ENCODE results near the gene ESRP2.

ESRP2 gene

GRCh38 chr16:68214726-68215125 lies 21.2 kb downstream of the ESRP2 start:
- DNase-seq, result no peak

GRCh38 chr16:68206245-68206644 lies 29.7 kb downstream of the ESRP2 start:
- no peak for DNase-seq

GRCh38 chr16:68202091-68202519 lies 33.8 kb downstream of the ESRP2 start:
- no peak for DNase-seq

GRCh38 chr16:68200088-68200783 lies 35.7 kb downstream of the ESRP2 start:
- DNase-seq, result no peak

GRCh38 chr16:68197250-68197649 lies 38.7 kb downstream of the ESRP2 start:
- no peak for DNase-seq

GRCh38 chr16:68194251-68194650 lies 41.7 kb downstream of the ESRP2 start:
- no peak for DNase-seq

GRCh38 chr16:68190736-68191510 lies 45.0 kb downstream of the ESRP2 start:
- no peak for DNase-seq

- no peak for DNase-seq
Observed at GRCh38 chr16:68190081-68190480, 45.8 kb downstream of the ESRP2 start.

GRCh38 chr16:68188170-68188569 lies 47.8 kb downstream of the ESRP2 start:
- DNase-seq, result no peak

GRCh38 chr16:68187505-68187904 lies 48.4 kb downstream of the ESRP2 start:
- no peak for DNase-seq

- DNase-seq, result no peak
Observed at GRCh38 chr16:68186877-68187276, 49.0 kb downstream of the ESRP2 start.

GRCh38 chr16:68183046-68183445 lies 52.9 kb downstream of the ESRP2 start:
- DNase-seq, result no peak

GRCh38 chr16:68179855-68180254 lies 56.1 kb downstream of the ESRP2 start:
- no peak for DNase-seq

GRCh38 chr16:68179196-68179795 lies 56.6 kb downstream of the ESRP2 start:
- DNase-seq, result no peak

Measured in stimulated activated CD4-positive, alpha-beta T cell treated with anti-CD3 and anti-CD28 coated beads, Interleukin-4, amount 100 ng/mL, for 4 hours (primary cell).